K562 (cell line): ENCODE data around the gene MYO3B. TPM values are rescaled to one million over a fixed set of nuclear protein-coding genes. Genes with fewer than 3 reads are reported as not detected.

Experiments
- E4F1 ChIP-seq: fragments of 250-450 bp; sonication (Bioruptor Pico); IDR thresholded peaks from 2 replicates; pipeline ENCODE4 v1.5.0; 2021; ENCODE audit warnings: mild to moderate bottlenecking, borderline replicate concordance
- NCOA2 ChIP-seq, 2 experiments: fragments of 450-650 bp; IDR thresholded peaks; 2 replicates each; pipeline ENCODE4 v1.6.1; 2018; ENCODE audit warnings: mild to moderate bottlenecking in 2 of 2, moderate library complexity in 1 of 2; ENCODE audit not compliant: partially characterized antibody in 2 of 2
- NONO ChIP-seq, 2 experiments: fragments of 200-400 bp in 1 of 2; fragments of 450-650 bp in 1 of 2; formaldehyde crosslinking in 1 of 2; IDR thresholded peaks; 2 replicates each; pipeline ENCODE4 v1.6.1; 2017; ENCODE audit warnings: low read depth in 2 of 2, mild to moderate bottlenecking in 2 of 2, moderate library complexity in 2 of 2, low read length in 1 of 2
- REST ChIP-seq, 2 experiments: fragments of 450-650 bp; formaldehyde crosslinking in 1 of 2; IDR thresholded peaks; 2 replicates each; pipeline versions ENCODE4 v1.4.0 to v1.6.1; 2014 to 2020; ENCODE audit warnings: mild to moderate bottlenecking in 2 of 2, borderline replicate concordance in 1 of 2, low read depth in 1 of 2
- SUPT5H ChIP-seq: fragments of 450-650 bp; IDR thresholded peaks from 2 replicates; pipeline ENCODE4 v1.6.1; 2016
- ZBTB11 ChIP-seq, 3 experiments: fragments of 200-800 bp in 1 of 3; fragments of 250-450 bp in 1 of 3; fragments of 450-650 bp in 1 of 3; sonication (Bioruptor Pico) in 1 of 3; sonication (Bioruptor generic) in 1 of 3; formaldehyde crosslinking in 1 of 3; IDR thresholded peaks; 2 replicates each; pipeline versions ENCODE4 v1.6.1 to v1.8.0; 2016 to 2022; ENCODE audit warnings: mild to moderate bottlenecking in 2 of 3, missing genetic modification characterization in 2 of 3, missing compliant biosample characterization in 1 of 3, moderate library complexity in 1 of 3
- ZBTB5 ChIP-seq: fragments of 450-650 bp; IDR thresholded peaks from 2 replicates; pipeline ENCODE4 v1.6.1; 2017; ENCODE audit warnings: antibody characterized with exemption
- ZNF12 ChIP-seq: sonication (generic); formaldehyde crosslinking; IDR thresholded peaks from 2 replicates; pipeline ENCODE4 v1.4.0; 2020; ENCODE audit warnings: mild to moderate bottlenecking, missing genetic modification reagents
- ZNF551 ChIP-seq: fragments of 250-450 bp; sonication (Bioruptor Pico); IDR thresholded peaks from 2 replicates; pipeline ENCODE4 v1.5.0; 2021; ENCODE audit warnings: mild to moderate bottlenecking, moderate library complexity
- polyA plus RNA-seq, 8 experiments: library from polyadenylated mRNA; depleted of rRNA in 4 of 8; stranded (reverse) in 5 of 8; unstranded in 3 of 8; fragments of >200 nt; fragmentation: Nextera tagmentation in 2 of 8; fragmentation: Illumina TruSeq in 1 of 8; extraction: Ambion mirVana in 2 of 8; extraction: Trizol in 1 of 8; gene quantifications; 2 replicates each; pipeline versions ENCODE4 v1.2.1 to v1.2.3, GENCODE V29; 2011 to 2014; ENCODE audit warnings: inconsistent platforms in 1 of 8, missing spikeins in 1 of 8
- total RNA-seq, 7 experiments: library from RNA; depleted of rRNA in 6 of 7; stranded (reverse); fragments of >200 nt in 6 of 7; fragmentation: Illumina TruSeq in 2 of 7; extraction: Trizol in 2 of 7; gene quantifications; 2 replicates each; pipeline versions ENCODE4 v1.2.1 to v1.2.3, GENCODE V29; 2011 to 2021; ENCODE audit warnings: low replicate concordance in 1 of 7

Gene MYO3B
- total and polyA plus RNA-seq, 9 of the 15 experiments (the other 6 are each of a cell fraction or from before 2014, with no cell fraction given), result 2.7 to 6.5 (median 3.6) TPM

DNA sequence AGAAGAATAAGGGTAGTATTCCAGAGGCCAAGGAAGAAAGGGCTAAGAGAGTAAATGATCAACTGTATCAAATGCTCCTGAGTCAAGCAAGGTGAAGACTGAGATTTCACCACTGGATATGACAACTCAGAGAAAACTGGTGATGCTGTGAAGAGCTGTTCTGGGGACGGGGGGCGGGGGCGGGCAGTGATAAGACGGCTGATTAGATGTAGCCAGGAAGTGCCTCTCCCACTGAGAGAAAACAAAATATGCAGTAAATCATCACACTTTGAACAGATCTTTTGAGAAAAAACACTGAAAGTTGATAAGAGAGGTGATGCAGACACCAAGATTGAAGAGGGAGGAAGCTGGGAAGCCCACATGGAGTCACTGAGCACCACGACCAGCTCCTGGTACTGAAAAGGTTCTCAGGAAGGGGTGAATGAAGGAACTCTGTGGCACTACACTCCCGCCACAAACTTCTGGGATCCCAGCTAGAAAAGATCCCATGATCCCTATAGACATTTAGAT is 75.8 kb downstream of the MYO3B start (continued):
- no peak for TF ChIP-seq REST (IDR thresholded peaks at IDR 0.05; ENCODE audit: borderline replicate concordance)
- no peak for TF ChIP-seq REST (CRISPR knock-in tag; IDR thresholded peaks at IDR 0.05; ENCODE audit: low read depth)
- no peak for TF ChIP-seq NCOA2 (IDR thresholded peaks at IDR 0.05; ENCODE audit: partially characterized antibody in 2 of 2)
- no peak for TF ChIP-seq NONO (IDR thresholded peaks at IDR 0.05; ENCODE audit: low read depth in 2 of 2, low read length in 1 of 2)
- no peak for TF ChIP-seq ZNF12 (CRISPR knock-in tag)
- TF ChIP-seq ZNF551, result no peak
- no peak for TF ChIP-seq SUPT5H
- no peak for TF ChIP-seq E4F1 (CRISPR knock-in tag)
- no peak for TF ChIP-seq ZBTB5
- no peak for TF ChIP-seq ZBTB11 (CRISPR knock-in tag; IDR thresholded peaks at IDR 0.05)
